Testis (tissue), 3 donors: Measurements from ENCODE around the gene VPS16. TPM values are rescaled to one million over a fixed set of nuclear protein-coding genes. Genes with fewer than 3 reads are reported as not detected.

Source experiments
- DNase-seq: peaks from one replicate; pipeline ENCODE4 v3.0.0-alpha.2; 2019
- H3K27ac ChIP-seq, 2 donors: fragments of 200-600 bp; sonication (generic); one replicate each; pipeline ENCODE4 v1.5.1; 2019
- H3K27me3 ChIP-seq: fragments of 200-600 bp; sonication (generic); one replicate; pipeline ENCODE4 v1.5.1; 2019
- H3K36me3 ChIP-seq: fragments of 200-600 bp; sonication (generic); one replicate; pipeline ENCODE4 v1.5.1; 2017; ENCODE audit warnings: low read depth; ENCODE audit errors: missing control alignments
- H3K4me1 ChIP-seq: fragments of 200-600 bp; sonication (generic); one replicate; pipeline ENCODE4 v1.5.1; 2019
- H3K4me3 ChIP-seq, 2 donors: fragments of 200-600 bp; sonication (generic); one replicate each; pipeline ENCODE4 v1.5.1; 2017 to 2019
- H3K9me3 ChIP-seq: fragments of 200-600 bp; sonication (generic); one replicate; pipeline ENCODE4 v1.5.1; 2017
- POLR2A ChIP-seq: fragments of 450-650 bp; IDR thresholded peaks from one replicate; pipeline ENCODE4 v1.6.1; 2017; ENCODE audit warnings: antibody characterized with exemption, mild to moderate bottlenecking, moderate library complexity
- WGBS, 2 donors: methylation state at CpG; one replicate each; pipeline ENCODE4 v1.1.5; 2018; 5-methylcytosine and 5-hydroxymethylcytosine counted together
- intact Hi-C: fragments of 100-400 bp; cut with DNase I; formaldehyde crosslinking; loops from one replicate; pipeline ENCODE4 v1.15.1; 2023; ENCODE audit warnings: low total_unique reads
- polyA plus RNA-seq: library from polyadenylated mRNA; stranded (reverse); fragments of 350-450 nt; fragmentation: Illumina TruSeq; extraction: RNeasy Lipid Tissue Mini Kit (QIAGEN cat#74804); gene quantifications from one replicate; pipeline ENCODE4 v1.2.3, GENCODE V29; 2014; ENCODE audit warnings: low read depth, low replicate concordance; ENCODE audit not compliant: insufficient read depth
- total RNA-seq, 2 donors: library from RNA; depleted of rRNA; stranded (reverse); fragments of >200 nt; gene quantifications; one replicate each; pipeline ENCODE4 v1.2.3, GENCODE V29; 2016
- TF ChIP-seq, protein P1 (sequence below), 3 experiments: fragments of 450-650 bp in 2 of 3; fragments of 200-600 bp in 1 of 3; sonication (generic) in 1 of 3; IDR thresholded peaks; one replicate each; pipeline ENCODE4 v1.5.1; 2016 to 2019; ENCODE audit warnings: antibody characterized with exemption in 3 of 3, mild to moderate bottlenecking in 2 of 3, moderate library complexity in 1 of 3

VPS16 gene
- total and polyA plus RNA-seq, 3 donors from 2014 or later = 24.3 to 31.4 (median 27.3) TPM

DNA sequence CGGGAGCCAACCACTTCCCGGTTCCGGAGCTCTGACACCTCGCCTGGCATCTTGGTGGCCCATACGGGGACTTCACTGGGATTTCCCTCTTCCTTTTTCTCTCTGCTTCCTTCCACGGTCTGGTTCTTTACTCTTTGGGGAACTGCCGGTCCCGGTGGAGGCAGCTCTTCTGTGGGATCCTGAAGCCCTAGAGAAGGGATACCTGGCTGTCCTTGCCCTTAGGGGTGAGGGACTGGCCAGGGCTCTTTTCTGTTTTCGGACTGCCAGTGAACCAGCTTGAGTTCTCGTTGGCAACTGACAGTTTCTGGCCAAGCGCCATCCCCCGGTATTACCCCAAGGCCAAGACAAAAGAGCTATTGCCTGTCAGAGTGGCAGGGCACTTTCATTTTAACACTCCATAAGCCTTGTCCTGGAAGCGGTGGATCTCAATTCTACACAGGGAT, 39.2 kb upstream of the VPS16 start:
- no peak overlapping the region for H3K27ac ChIP-seq
- TF ChIP-seq, protein P1, sequence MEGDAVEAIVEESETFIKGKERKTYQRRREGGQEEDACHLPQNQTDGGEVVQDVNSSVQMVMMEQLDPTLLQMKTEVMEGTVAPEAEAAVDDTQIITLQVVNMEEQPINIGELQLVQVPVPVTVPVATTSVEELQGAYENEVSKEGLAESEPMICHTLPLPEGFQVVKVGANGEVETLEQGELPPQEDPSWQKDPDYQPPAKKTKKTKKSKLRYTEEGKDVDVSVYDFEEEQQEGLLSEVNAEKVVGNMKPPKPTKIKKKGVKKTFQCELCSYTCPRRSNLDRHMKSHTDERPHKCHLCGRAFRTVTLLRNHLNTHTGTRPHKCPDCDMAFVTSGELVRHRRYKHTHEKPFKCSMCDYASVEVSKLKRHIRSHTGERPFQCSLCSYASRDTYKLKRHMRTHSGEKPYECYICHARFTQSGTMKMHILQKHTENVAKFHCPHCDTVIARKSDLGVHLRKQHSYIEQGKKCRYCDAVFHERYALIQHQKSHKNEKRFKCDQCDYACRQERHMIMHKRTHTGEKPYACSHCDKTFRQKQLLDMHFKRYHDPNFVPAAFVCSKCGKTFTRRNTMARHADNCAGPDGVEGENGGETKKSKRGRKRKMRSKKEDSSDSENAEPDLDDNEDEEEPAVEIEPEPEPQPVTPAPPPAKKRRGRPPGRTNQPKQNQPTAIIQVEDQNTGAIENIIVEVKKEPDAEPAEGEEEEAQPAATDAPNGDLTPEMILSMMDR (IDR thresholded peaks at IDR 0.05) = no peak
- no peak for TF ChIP-seq POLR2A
- DNase-seq = no peak

DNA sequence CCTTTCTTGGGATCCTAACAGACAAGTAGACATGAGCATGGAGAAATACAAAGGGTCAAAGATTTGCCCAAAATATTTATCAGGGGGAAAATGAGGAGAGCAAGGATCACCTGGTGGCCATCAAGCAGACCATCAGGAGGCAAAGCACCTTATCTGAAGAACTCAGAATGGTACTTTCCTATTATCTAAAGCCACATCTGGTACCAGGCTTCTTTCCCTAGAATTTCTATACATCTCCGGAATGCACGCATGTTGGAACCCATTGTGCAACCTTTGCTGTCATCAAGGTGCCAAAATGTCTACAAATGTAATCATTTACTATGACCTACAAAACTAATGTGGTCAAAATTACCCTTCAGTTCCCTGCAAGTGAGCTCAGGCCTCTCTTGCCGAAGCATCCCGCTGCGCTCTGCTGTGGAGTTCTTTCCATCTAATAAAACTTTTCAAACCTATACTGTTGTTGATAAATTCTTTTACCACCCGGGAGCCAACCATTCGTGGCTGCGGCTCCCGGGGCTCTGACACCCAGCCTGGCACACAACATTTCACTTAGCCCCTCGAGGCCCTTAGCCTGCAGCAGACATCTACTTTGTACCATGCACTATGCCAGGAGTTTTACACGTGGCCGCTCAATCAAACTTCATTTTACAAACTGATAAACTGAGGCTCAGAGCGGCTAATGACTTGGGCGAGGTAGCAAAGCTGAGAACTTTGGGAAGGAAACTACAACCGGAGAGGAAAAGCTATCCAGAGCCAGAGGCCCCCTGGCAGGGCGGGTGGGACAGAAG, 36.3 kb upstream of the VPS16 start:
- DNase-seq = no peak
- H3K27ac ChIP-seq = no peak overlapping the region
- H3K36me3 ChIP-seq = no peaks in the 10 kb centered on the region
- H3K9me3 ChIP-seq = no peaks in the 10 kb centered on the region
- H3K4me3 ChIP-seq = no peak overlapping the region
- H3K4me1 ChIP-seq = peaks cover 6% of the 10 kb centered on the region
- intact Hi-C loops = no loop called here
- 51 to 62% methylated on average over 16 of the region's 16 CpGs for WGBS, 2 donors
- no peaks in the 10 kb centered on the region for H3K27me3 ChIP-seq
- TF ChIP-seq, protein P1 (IDR thresholded peaks at IDR 0.05) = no peak
- TF ChIP-seq POLR2A = no peak

More for the DNA sequence above, 39.2 kb upstream of the VPS16 start:
- Histone ChIP-seq H3K4me3 (no peak overlapping the region), H3K36me3 (no peaks in the 10 kb centered on the region), H3K9me3 (no peaks in the 10 kb centered on the region), H3K4me1 (peaks cover 6% of the 10 kb centered on the region), H3K27me3 (no peaks in the 10 kb centered on the region)
- intact Hi-C loops = no loop called here
- WGBS, 2 donors = 16 to 22% methylated on average over 13 of the region's 13 CpGs

DNA sequence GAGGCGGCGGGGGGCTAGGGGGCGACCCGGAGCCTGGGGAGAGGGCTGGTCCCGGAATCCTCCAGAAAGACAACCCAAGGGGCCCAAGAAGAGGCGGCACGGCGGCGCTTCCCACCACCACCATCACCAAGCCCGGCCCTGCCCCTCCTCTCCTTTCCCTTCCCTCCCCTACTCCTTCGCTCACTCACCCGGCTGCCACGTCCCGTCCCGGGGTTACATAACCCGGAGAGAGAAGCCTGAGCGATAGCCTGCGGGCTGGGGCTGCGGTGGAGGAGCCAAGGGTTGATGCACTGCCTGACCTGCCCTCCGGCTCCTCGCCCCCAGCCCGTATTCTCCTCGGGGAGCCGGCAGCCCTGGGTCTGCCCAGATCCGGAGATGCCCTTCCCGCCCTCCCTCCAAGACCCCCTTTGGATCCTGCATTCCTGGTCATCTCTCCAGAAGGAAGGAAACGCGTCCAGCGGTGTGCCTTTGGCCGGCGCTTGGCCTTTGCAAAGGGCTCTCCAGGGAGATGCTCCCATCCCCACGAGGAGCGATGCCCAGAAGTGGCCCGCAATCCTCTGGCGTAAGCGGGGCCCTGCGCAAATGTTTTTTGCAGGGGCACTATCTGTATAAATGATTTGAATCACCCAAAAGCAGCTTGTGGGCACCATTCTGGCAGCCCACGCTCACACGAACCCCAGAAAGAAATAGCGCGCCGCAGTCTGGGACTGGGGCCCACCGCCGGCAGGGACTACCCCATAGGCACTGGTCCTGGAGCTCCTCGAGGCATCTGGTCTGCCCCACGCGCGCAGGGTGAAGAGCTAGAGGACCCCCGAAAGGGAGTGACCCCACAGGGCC, 35.5 kb upstream of the VPS16 start:
- Histone ChIP-seq H3K9me3 (no peaks in the 10 kb centered on the region), H3K27me3 (no peaks in the 10 kb centered on the region), H3K4me3 (no peak overlapping the region), H3K36me3 (no peaks in the 10 kb centered on the region), H3K4me1 (peaks cover 2% of the 10 kb centered on the region), H3K27ac (no peak overlapping the region)
- no peak for TF ChIP-seq POLR2A
- no peak for DNase-seq
- intact Hi-C loops = no loop called here
- WGBS, 2 donors = 13% methylated on average over 46 to 47 of the region's 49 CpGs

DNA sequence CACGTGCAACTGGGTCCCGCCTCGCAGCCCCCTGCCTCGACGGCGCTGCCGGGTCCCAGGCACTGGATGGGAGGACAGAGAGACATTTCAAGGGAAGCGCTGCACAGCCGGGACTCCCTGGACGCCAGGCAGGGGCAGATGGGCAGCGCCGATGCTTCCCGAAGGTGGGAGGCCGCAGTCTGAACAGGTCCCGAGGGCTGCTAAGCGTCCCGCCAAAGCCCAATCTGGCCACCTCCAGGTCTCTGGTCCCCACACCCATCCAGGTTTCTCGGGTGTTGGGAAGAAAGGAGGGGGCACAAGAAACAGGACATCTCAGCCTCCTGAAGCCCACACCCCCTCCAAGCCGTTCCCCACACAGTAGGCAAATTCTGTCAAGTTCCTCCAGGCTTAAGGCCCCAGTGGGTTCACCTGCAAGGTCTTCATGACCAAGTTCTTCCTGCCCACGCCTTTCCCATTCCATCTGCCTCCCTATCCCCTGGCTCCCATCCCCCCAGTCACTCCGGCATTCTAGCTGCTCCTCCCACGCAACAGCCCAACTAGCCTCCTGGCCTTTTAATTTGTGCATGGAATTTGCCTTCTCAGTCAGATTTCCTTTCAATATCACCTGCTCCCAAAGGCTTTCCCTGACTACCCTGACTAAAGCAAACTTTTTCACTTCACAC, 34.7 kb upstream of the VPS16 start:
- intact Hi-C loops = no loop called here
- no peaks in the 10 kb centered on the region for H3K27me3 ChIP-seq
- no peak for DNase-seq
- H3K4me1 ChIP-seq = no peaks in the 10 kb centered on the region
- H3K9me3 ChIP-seq = no peaks in the 10 kb centered on the region
- no peak overlapping the region for H3K4me3 ChIP-seq
- TF ChIP-seq POLR2A = no peak
- TF ChIP-seq, protein P1 (IDR thresholded peaks at IDR 0.05) = no peak
- no peak overlapping the region for H3K27ac ChIP-seq
- 33 to 37% methylated on average over 4 to 17 of the region's 22 CpGs for WGBS, 2 donors
- no peaks in the 10 kb centered on the region for H3K36me3 ChIP-seq

DNA sequence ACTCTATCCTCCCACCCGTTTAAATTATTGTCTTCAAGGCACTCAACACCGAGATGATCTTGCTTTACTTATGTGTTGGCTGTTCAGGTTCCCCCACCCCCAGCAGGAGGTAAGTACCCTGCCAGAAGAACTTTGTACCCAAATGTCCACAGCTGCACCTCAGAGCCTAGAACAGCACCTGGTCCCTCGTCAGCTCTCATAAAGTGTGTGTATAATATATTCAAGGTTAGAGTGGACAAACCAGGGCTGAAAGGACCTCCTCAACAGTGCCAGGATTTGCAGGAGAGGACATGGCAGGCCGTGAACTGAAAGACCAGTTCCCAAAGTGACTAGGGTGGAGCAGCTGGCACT, 34.2 kb upstream of the VPS16 start:
- no peaks in the 10 kb centered on the region for H3K27me3 ChIP-seq

More for the DNA sequence above, 34.2 kb upstream of the VPS16 start:
- TF ChIP-seq POLR2A = no peak
- TF ChIP-seq, protein P1 (IDR thresholded peaks at IDR 0.05) = no peak
- H3K4me3 ChIP-seq = no peak overlapping the region
- no peak for DNase-seq
- H3K27ac ChIP-seq = no peak overlapping the region
- H3K36me3 ChIP-seq = no peaks in the 10 kb centered on the region
- WGBS, 2 donors = 27 to 49% methylated on average over 4 of the region's 4 CpGs
- no peaks in the 10 kb centered on the region for H3K9me3 ChIP-seq
- intact Hi-C loops = no loop called here
- H3K4me1 ChIP-seq = no peaks in the 10 kb centered on the region
